ENCODE results near the gene KCNMA1. TPM values are rescaled to one million over a fixed set of nuclear protein-coding genes. Genes with fewer than 3 reads are reported as not detected.
A peak's percentile ranks its signal among the peaks of the same experiment; 100 is the strongest.

Gene KCNMA1
- total RNA-seq, 1 experiment from 2014 or later, result 0.49 TPM

GRCh38 chr10:77289027-77289501 lies 348.5 kb downstream of the KCNMA1 start:
- Histone ChIP-seq H3K4me3 (replicated peaks in 1 of 2; ENCODE audit: low read depth in 1 of 2, low read length in 2 of 2) (no peak overlapping the region), H3K4me2 (ENCODE audit: low read length) (no peak overlapping the region), H3K27me3 (ENCODE audit: insufficient read depth, low read length) (peaks cover 75% of the 10 kb centered on the region), H2AFZ (ENCODE audit: low read depth, low read length, poor library complexity, severe bottlenecking) (no peak overlapping the region), H3K9ac (ENCODE audit: low read length) (no peak overlapping the region), H3K27ac (ENCODE audit: low read depth, low read length) (no peak overlapping the region), H3K79me2 (ENCODE audit: insufficient read depth, low read length) (no peaks in the 10 kb centered on the region), H4K20me1 (ENCODE audit: insufficient read depth) (no peaks in the 10 kb centered on the region), H3K9me3 (ENCODE audit: control insufficient read depth in 1 of 2, insufficient read depth in 1 of 2, low read depth in 1 of 2, low read length in 2 of 2) (no peaks in the 10 kb centered on the region), H3K4me1 (ENCODE audit: control insufficient read depth in 1 of 2, insufficient read depth in 2 of 2, low read length in 2 of 2) (no peaks in the 10 kb centered on the region), H3K36me3 (ENCODE audit: control insufficient read depth in 1 of 2, insufficient read depth in 2 of 2, low read length in 2 of 2) (no peaks in the 10 kb centered on the region), H3K9me2 (ENCODE audit: insufficient read depth) (no peaks in the 10 kb centered on the region)
- BruUV-seq (replicated peaks), result no TSS peak
- intact Hi-C loops (cut with micrococcal nuclease), result no loop called here
- no peak for TF ChIP-seq ZNF274 (IDR thresholded peaks at IDR 0.05; ENCODE audit: low read depth, low read length)
- no peak for TF ChIP-seq ATF3 (IDR thresholded peaks at IDR 0.05)
- TF ChIP-seq EGR1 (IDR thresholded peaks at IDR 0.05; ENCODE audit: low read depth), result no peak
- no peak for TF ChIP-seq RAD21 (IDR thresholded peaks at IDR 0.05; ENCODE audit: low read depth)
- TF ChIP-seq YY1 (IDR thresholded peaks at IDR 0.05; ENCODE audit: extremely low read depth, insufficient replicate concordance, low read depth, low read length), result no peak
- ATAC-seq (no peak), DNase-seq (ENCODE audit: low read depth, low spot score) (no peak)
- ChIA-PET CTCF (no interaction called here), POLR2A (no interaction called here), RAD21 (ENCODE audit: low non-redundant PET in 1 of 2, low total read pairs in 2 of 2, uncharacterized antibody in 2 of 2, unreplicated experiment in 2 of 2) (no interaction called here)

- ChIA-PET CTCF (no interaction called here), POLR2A (no interaction called here), RAD21 (ENCODE audit: low non-redundant PET in 1 of 2, low total read pairs in 2 of 2, uncharacterized antibody in 2 of 2, unreplicated experiment in 2 of 2) (no interaction called here)
- Histone ChIP-seq H3K27ac (ENCODE audit: low read depth, low read length) (no peak overlapping the region), H3K4me1 (ENCODE audit: control insufficient read depth in 1 of 2, insufficient read depth in 2 of 2, low read length in 2 of 2) (no peaks in the 10 kb centered on the region), H3K4me3 (replicated peaks in 1 of 2; ENCODE audit: low read depth in 1 of 2, low read length in 2 of 2) (no peak overlapping the region), H2AFZ (ENCODE audit: low read depth, low read length, poor library complexity, severe bottlenecking) (no peak overlapping the region), H3K27me3 (ENCODE audit: insufficient read depth, low read length) (peaks cover 84% of the 10 kb centered on the region), H4K20me1 (ENCODE audit: insufficient read depth) (no peaks in the 10 kb centered on the region), H3K9ac (ENCODE audit: low read length) (no peak overlapping the region), H3K9me2 (ENCODE audit: insufficient read depth) (no peaks in the 10 kb centered on the region), H3K9me3 (ENCODE audit: control insufficient read depth in 1 of 2, insufficient read depth in 1 of 2, low read depth in 1 of 2, low read length in 2 of 2) (no peaks in the 10 kb centered on the region), H3K36me3 (ENCODE audit: control insufficient read depth in 1 of 2, insufficient read depth in 2 of 2, low read length in 2 of 2) (no peaks in the 10 kb centered on the region), H3K4me2 (ENCODE audit: low read length) (no peak overlapping the region), H3K79me2 (ENCODE audit: insufficient read depth, low read length) (no peaks in the 10 kb centered on the region)
- TF ChIP-seq CBX3 (IDR thresholded peaks at IDR 0.05; ENCODE audit: low read depth) (no peak), ZBTB33 (IDR thresholded peaks at IDR 0.05; ENCODE audit: extremely low read depth, insufficient replicate concordance, low read length) (no peak), ZFX (IDR thresholded peaks at IDR 0.05) (0 out of 2 replicates have a peak, but pooled peaks have one; percentile 10)
- intact Hi-C loops (cut with micrococcal nuclease), result no loop called here
- no peak for ATAC-seq
- BruUV-seq (replicated peaks), result no TSS peak
- no peak for DNase-seq (ENCODE audit: low read depth, low spot score)
Observed at GRCh38 chr10:77287647-77288120, 349.9 kb downstream of the KCNMA1 start.

Measured in HCT116 (cell line).